Measurements from ENCODE around the gene TTPAL.
"Not testable (repeated sequence)": the region's sequence is repeated elsewhere in the genome, so short reads cannot be mapped to it uniquely, and the experiment has no call there.

The TTPAL gene

GRCh38 chr20:44470327-44470726, 5.3 kb upstream of the TTPAL start:
- no peak for DNase-seq

- no peak for DNase-seq
Observed at GRCh38 chr20:44471481-44471882, 4.2 kb upstream of the TTPAL start.

- DNase-seq, result not testable (repeated sequence)
Observed at GRCh38 chr20:44472283-44472682, 3.4 kb upstream of the TTPAL start.

- DNase-seq, result no peak
Observed at GRCh38 chr20:44475372-44475693, 341 bp upstream of the TTPAL start.

GRCh38 chr20:44477151-44477550, 1.5 kb downstream of the TTPAL start:
- DNase-seq, result no peak

GRCh38 chr20:44478206-44478605, 2.5 kb downstream of the TTPAL start:
- DNase-seq, result no peak

GRCh38 chr20:44479643-44480042, 4.0 kb downstream of the TTPAL start:
- DNase-seq, result no peak

- no peak for DNase-seq
Observed at GRCh38 chr20:44480097-44480496, 4.4 kb downstream of the TTPAL start.

- no peak for DNase-seq
Observed at GRCh38 chr20:44481719-44482416, 6.2 kb downstream of the TTPAL start.

GRCh38 chr20:44483112-44483511, 7.4 kb downstream of the TTPAL start:
- DNase-seq, result no peak

GRCh38 chr20:44485078-44485829, 9.6 kb downstream of the TTPAL start:
- DNase-seq, result no peak

- DNase-seq, result no peak
Observed at GRCh38 chr20:44485830-44486198, 10.1 kb downstream of the TTPAL start.

GRCh38 chr20:44488551-44488950, 12.9 kb downstream of the TTPAL start:
- no peak for DNase-seq

- DNase-seq, result no peak
Observed at GRCh38 chr20:44489223-44489622, 13.5 kb downstream of the TTPAL start.

- DNase-seq, result no peak
Observed at GRCh38 chr20:44489931-44490330, 14.3 kb downstream of the TTPAL start.

GRCh38 chr20:44491635-44492395, 16.1 kb downstream of the TTPAL start:
- DNase-seq, result no peak

- no peak for DNase-seq
Observed at GRCh38 chr20:44494266-44494665, 18.6 kb downstream of the TTPAL start.

GRCh38 chr20:44494681-44495080, 19.0 kb downstream of the TTPAL start:
- no peak for DNase-seq

- DNase-seq, result no peak
Observed at GRCh38 chr20:44495257-44495656, 19.6 kb downstream of the TTPAL start.

GRCh38 chr20:44495802-44496481, 20.3 kb downstream of the TTPAL start:
- no peak for DNase-seq

GRCh38 chr20:44496976-44497375, 21.3 kb downstream of the TTPAL start:
- DNase-seq, result no peak

- no peak for DNase-seq
Observed at GRCh38 chr20:44497761-44498160, 22.1 kb downstream of the TTPAL start.

- no peak for DNase-seq
Observed at GRCh38 chr20:44500221-44500620, 24.5 kb downstream of the TTPAL start.
